Activated CD4-positive, CD25-positive, alpha-beta regulatory T cell treated with anti-CD3 and anti-CD28 coated beads, Interleukin-2, amount 50 U/mL, for 16 hours (primary cell): ENCODE data around the gene VPS36.
A peak's percentile ranks its signal among the peaks of the same experiment; 100 is the strongest.
"Not testable (repeated sequence)": the region's sequence is repeated elsewhere in the genome, so short reads cannot be mapped to it uniquely, and the experiment has no call there.

Experiments used
- DNase-seq: peaks from one replicate; pipeline ENCODE4 v3.0.0-alpha.2; 2020; ENCODE audit warnings: low read depth, low spot score

Gene VPS36

GRCh38 chr13:52450012-52450792 is at the start of gene VPS36:
Gene VPS36, minus strand, starts transcription at chr13:52450634. Its CDS starts 40 bp downstream, at chr13:52450594.
- peak; percentile 92 for DNase-seq

GRCh38 chr13:52497979-52498378 is 47.5 kb upstream of the VPS36 start:
- DNase-seq = not testable (repeated sequence)

- not testable (repeated sequence) for DNase-seq
Measured at GRCh38 chr13:52494241-52494640, 43.8 kb upstream of the VPS36 start.

- not testable (repeated sequence) for DNase-seq
Measured at GRCh38 chr13:52491015-52491414, 40.6 kb upstream of the VPS36 start.

GRCh38 chr13:52488763-52489162 is 38.3 kb upstream of the VPS36 start:
- DNase-seq = not testable (repeated sequence)

GRCh38 chr13:52487078-52487477 is 36.6 kb upstream of the VPS36 start:
- DNase-seq = not testable (repeated sequence)

- DNase-seq = not testable (repeated sequence)
Measured at GRCh38 chr13:52480677-52481428, 30.4 kb upstream of the VPS36 start.

- DNase-seq = not testable (repeated sequence)
Measured at GRCh38 chr13:52468487-52468886, 18.1 kb upstream of the VPS36 start.

GRCh38 chr13:52463526-52463925 is 13.1 kb upstream of the VPS36 start:
- no peak for DNase-seq

- DNase-seq = no peak
Measured at GRCh38 chr13:52461265-52461664, 10.8 kb upstream of the VPS36 start.

GRCh38 chr13:52459668-52460067 is 9.2 kb upstream of the VPS36 start:
- DNase-seq = no peak

- peak; percentile 47 for DNase-seq
Measured at GRCh38 chr13:52455677-52456041, 5.2 kb upstream of the VPS36 start.

GRCh38 chr13:52454820-52455676 is 4.6 kb upstream of the VPS36 start, which contains the start of gene CKAP2:
Gene CKAP2, plus strand, starts transcription at chr13:52455478. Its CDS starts 79 bp downstream, at chr13:52455557.
- peak; percentile 87 for DNase-seq

GRCh38 chr13:52454459-52454819 is 4.0 kb upstream of the VPS36 start:
- DNase-seq = no peak

GRCh38 chr13:52452470-52452869 is 2.0 kb upstream of the VPS36 start:
- no peak for DNase-seq

GRCh38 chr13:52451135-52451804 is 836 bp upstream of the VPS36 start:
- DNase-seq = no peak

GRCh38 chr13:52450793-52451116 is 321 bp upstream of the VPS36 start:
- no peak for DNase-seq

GRCh38 chr13:52449331-52450011 is 963 bp downstream of the VPS36 start:
- DNase-seq = no peak

GRCh38 chr13:52447815-52448552 is 2.5 kb downstream of the VPS36 start:
- no peak for DNase-seq

GRCh38 chr13:52447354-52447753 is 3.1 kb downstream of the VPS36 start:
- no peak for DNase-seq
